HepG2 (cell line): ENCODE measurements around the gene CNNM1. TPM values are rescaled to one million over a fixed set of nuclear protein-coding genes. Genes with fewer than 3 reads are reported as not detected.

Experiments
- AHDC1 ChIP-seq: sonication (generic); formaldehyde crosslinking; IDR thresholded peaks from 2 replicates; pipeline ENCODE4 v1.5.1; 2020; ENCODE audit warnings: mild to moderate bottlenecking, missing genetic modification reagents, borderline replicate concordance
- BATF2 ChIP-seq: sonication (generic); formaldehyde crosslinking; IDR thresholded peaks from 2 replicates; pipeline ENCODE4 v1.8.0; 2022; ENCODE audit warnings: mild to moderate bottlenecking, missing genetic modification reagents, moderate library complexity
- BORCS8-MEF2B ChIP-seq: sonication (generic); formaldehyde crosslinking; IDR thresholded peaks from 2 replicates; pipeline ENCODE4 v1.8.0; 2022; ENCODE audit warnings: mild to moderate bottlenecking, missing genetic modification reagents
- EP300 ChIP-seq, 3 experiments: sonication (generic) in 1 of 3; formaldehyde crosslinking in 1 of 3; IDR thresholded peaks; 2 replicates each; pipeline versions ENCODE4 v1.5.1 to v1.6.1; 2011 to 2020; ENCODE audit warnings: low read depth in 2 of 3, low read length in 2 of 3, borderline replicate concordance in 1 of 3, improper control_type of control experiment in 1 of 3, mild to moderate bottlenecking in 1 of 3, missing genetic modification reagents in 1 of 3, moderate library complexity in 1 of 3
- ETV5 ChIP-seq: IDR thresholded peaks from 2 replicates; pipeline ENCODE4 v1.6.1; 2018; ENCODE audit warnings: missing biosample characterization, missing genetic modification reagents, inconsistent platforms, borderline replicate concordance
- GTF3A ChIP-seq: sonication (generic); formaldehyde crosslinking; conservative IDR thresholded peaks from 2 replicates; pipeline ENCODE4 v1.4.0; 2020; ENCODE audit warnings: mild to moderate bottlenecking, missing genetic modification reagents
- NR1H2 ChIP-seq: sonication (generic); formaldehyde crosslinking; IDR thresholded peaks from 2 replicates; pipeline ENCODE4 v1.8.1; 2022; ENCODE audit warnings: low read depth, missing genetic modification reagents, borderline replicate concordance
- STAG1 ChIP-seq: sonication (generic); formaldehyde crosslinking; IDR thresholded peaks from 2 replicates; pipeline ENCODE4 v1.4.0; 2020; ENCODE audit warnings: missing genetic modification reagents
- YEATS2 ChIP-seq: sonication (generic); formaldehyde crosslinking; IDR thresholded peaks from 2 replicates; pipeline ENCODE4 v1.4.0; 2020; ENCODE audit warnings: missing genetic modification reagents, borderline replicate concordance
- ZFP62 ChIP-seq: sonication (generic); formaldehyde crosslinking; IDR thresholded peaks from 2 replicates; pipeline ENCODE4 v1.4.0; 2020; ENCODE audit warnings: missing genetic modification reagents
- ZNF121 ChIP-seq: sonication (generic); formaldehyde crosslinking; IDR thresholded peaks from 2 replicates; pipeline ENCODE4 v1.5.0; 2020; ENCODE audit warnings: mild to moderate bottlenecking, missing genetic modification reagents
- ZNF674 ChIP-seq: sonication (generic); formaldehyde crosslinking; IDR thresholded peaks from 2 replicates; pipeline ENCODE4 v1.5.0; 2020; ENCODE audit warnings: low read depth, mild to moderate bottlenecking, missing genetic modification reagents
- ZNF792 ChIP-seq: IDR thresholded peaks from 2 replicates; pipeline ENCODE4 v1.6.1; 2016
- ZSCAN21 ChIP-seq: sonication (generic); formaldehyde crosslinking; IDR thresholded peaks from 2 replicates; pipeline ENCODE4 v1.8.0; 2022; ENCODE audit warnings: mild to moderate bottlenecking, missing genetic modification reagents, moderate library complexity, borderline replicate concordance
- polyA plus RNA-seq, 8 experiments: library from polyadenylated mRNA; depleted of rRNA in 3 of 8; stranded (reverse) in 7 of 8; unstranded in 1 of 8; fragments of >200 nt; fragmentation: Illumina TruSeq in 4 of 8; extraction: Trizol in 4 of 8; gene quantifications; 2 replicates each; pipeline versions ENCODE4 v1.2.1 to v1.2.3, GENCODE V29; 2011 to 2016; ENCODE audit warnings: low read depth in 4 of 8, missing spikeins in 1 of 8, mixed read lengths in 1 of 8; ENCODE audit not compliant: insufficient read depth in 1 of 8
- total RNA-seq, 5 experiments: library from RNA; depleted of rRNA; stranded (reverse); fragments of >200 nt; fragmentation: Illumina TruSeq; extraction: Trizol; gene quantifications; 2 replicates each; pipeline ENCODE4 v1.2.3, GENCODE V29; 2016; ENCODE audit warnings: low read depth in 1 of 5
- TF ChIP-seq, protein P1 (sequence below): sonication (generic); formaldehyde crosslinking; IDR thresholded peaks from 2 replicates; pipeline ENCODE4 v1.4.0; 2020; ENCODE audit warnings: missing genetic modification reagents

The CNNM1 gene
- total and polyA plus RNA-seq, 2 of the 13 experiments (the other 11 are each of a cell fraction or from before 2014, with no cell fraction given): 4.3 to 9.6 TPM

GRCh38 chr10:99430451-99431189 is 101.5 kb downstream of the CNNM1 start, which contains the start of gene GOT1 (continued):
- peak; percentile 50 for TF ChIP-seq BORCS8-MEF2B (CRISPR knock-in tag)
- no peak for TF ChIP-seq ZSCAN21 (CRISPR knock-in tag)
- no peak for TF ChIP-seq GTF3A
- peak; percentile 8; the same call in 1 of the 2 replicates for TF ChIP-seq ETV5
- TF ChIP-seq ZNF674: no peak
- no peak for TF ChIP-seq ZNF121 (CRISPR knock-in tag)
- no peak for TF ChIP-seq BATF2
- no peak for TF ChIP-seq AHDC1 (CRISPR knock-in tag)
- peak; percentile 36; the same call in 1 of the 2 replicates for TF ChIP-seq ZNF792 (CRISPR knock-in tag)
- TF ChIP-seq YEATS2: peak; percentile 90; the same call in 1 of the 2 replicates
- TF ChIP-seq STAG1: no peak
- no peak for TF ChIP-seq NR1H2 (CRISPR knock-in tag)
- TF ChIP-seq, protein P1, sequence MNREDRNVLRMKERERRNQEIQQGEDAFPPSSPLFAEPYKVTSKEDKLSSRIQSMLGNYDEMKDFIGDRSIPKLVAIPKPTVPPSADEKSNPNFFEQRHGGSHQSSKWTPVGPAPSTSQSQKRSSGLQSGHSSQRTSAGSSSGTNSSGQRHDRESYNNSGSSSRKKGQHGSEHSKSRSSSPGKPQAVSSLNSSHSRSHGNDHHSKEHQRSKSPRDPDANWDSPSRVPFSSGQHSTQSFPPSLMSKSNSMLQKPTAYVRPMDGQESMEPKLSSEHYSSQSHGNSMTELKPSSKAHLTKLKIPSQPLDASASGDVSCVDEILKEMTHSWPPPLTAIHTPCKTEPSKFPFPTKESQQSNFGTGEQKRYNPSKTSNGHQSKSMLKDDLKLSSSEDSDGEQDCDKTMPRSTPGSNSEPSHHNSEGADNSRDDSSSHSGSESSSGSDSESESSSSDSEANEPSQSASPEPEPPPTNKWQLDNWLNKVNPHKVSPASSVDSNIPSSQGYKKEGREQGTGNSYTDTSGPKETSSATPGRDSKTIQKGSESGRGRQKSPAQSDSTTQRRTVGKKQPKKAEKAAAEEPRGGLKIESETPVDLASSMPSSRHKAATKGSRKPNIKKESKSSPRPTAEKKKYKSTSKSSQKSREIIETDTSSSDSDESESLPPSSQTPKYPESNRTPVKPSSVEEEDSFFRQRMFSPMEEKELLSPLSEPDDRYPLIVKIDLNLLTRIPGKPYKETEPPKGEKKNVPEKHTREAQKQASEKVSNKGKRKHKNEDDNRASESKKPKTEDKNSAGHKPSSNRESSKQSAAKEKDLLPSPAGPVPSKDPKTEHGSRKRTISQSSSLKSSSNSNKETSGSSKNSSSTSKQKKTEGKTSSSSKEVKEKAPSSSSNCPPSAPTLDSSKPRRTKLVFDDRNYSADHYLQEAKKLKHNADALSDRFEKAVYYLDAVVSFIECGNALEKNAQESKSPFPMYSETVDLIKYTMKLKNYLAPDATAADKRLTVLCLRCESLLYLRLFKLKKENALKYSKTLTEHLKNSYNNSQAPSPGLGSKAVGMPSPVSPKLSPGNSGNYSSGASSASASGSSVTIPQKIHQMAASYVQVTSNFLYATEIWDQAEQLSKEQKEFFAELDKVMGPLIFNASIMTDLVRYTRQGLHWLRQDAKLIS (CRISPR knock-in tag): 0 out of 2 replicates have a peak, but pooled peaks have one; percentile 70
- TF ChIP-seq EP300 (IDR thresholded peaks at IDR 0.05; ENCODE audit: low read depth in 2 of 2, low read length in 2 of 2): peak in 1 of 2 experiments; percentile 69; a peak in 1 of 4 replicates
- TF ChIP-seq EP300 (CRISPR knock-in tag; IDR thresholded peaks at IDR 0.05; ENCODE audit: borderline replicate concordance): peak; percentile 44; the same call in 1 of the 2 replicates
- no peak for TF ChIP-seq ZFP62 (CRISPR knock-in tag)
